Skeletal muscle tissue (tissue), 4 donors: ENCODE data around the gene YPEL5. TPM values are rescaled to one million over a fixed set of nuclear protein-coding genes. Genes with fewer than 3 reads are reported as not detected.

ENCODE experiments used
- H3K27ac ChIP-seq: one replicate; pipeline ENCODE4 v1.7.0; 2013; ENCODE audit warnings: mild to moderate bottlenecking, low read depth, low read length, inconsistent platforms
- H3K27me3 ChIP-seq, 3 donors: one replicate each; pipeline ENCODE4 v1.7.0; 2013; ENCODE audit warnings: low read length in 3 of 3; ENCODE audit not compliant: control insufficient read depth in 3 of 3, insufficient read depth in 3 of 3
- H3K36me3 ChIP-seq, 3 donors: one replicate each; pipeline ENCODE4 v1.7.0; 2013; ENCODE audit warnings: low read length in 3 of 3; ENCODE audit not compliant: control insufficient read depth in 3 of 3, insufficient read depth in 3 of 3
- H3K4me1 ChIP-seq, 3 donors: one replicate each; pipeline ENCODE4 v1.7.0; 2013; ENCODE audit warnings: low read length in 3 of 3, mild to moderate bottlenecking in 3 of 3; ENCODE audit not compliant: control insufficient read depth in 3 of 3, insufficient read depth in 3 of 3
- H3K4me3 ChIP-seq, 3 donors: one replicate each; pipeline ENCODE4 v1.7.0; 2013; ENCODE audit warnings: low read length in 3 of 3
- H3K9ac ChIP-seq, 3 donors: one replicate each; pipeline ENCODE4 v1.7.0; 2013; ENCODE audit warnings: low read length in 3 of 3, mild to moderate bottlenecking in 3 of 3, moderate library complexity in 2 of 3, low read depth in 1 of 3
- H3K9me3 ChIP-seq, 3 donors: one replicate each; pipeline ENCODE4 v1.7.0; 2013; ENCODE audit warnings: low read length in 3 of 3; ENCODE audit not compliant: control insufficient read depth in 3 of 3
- total RNA-seq: library from RNA; depleted of rRNA; stranded (reverse); fragments of >200 nt; gene quantifications from one replicate; pipeline ENCODE4 v1.2.3, GENCODE V29; 2014
- donor health status: Osteomylitis.

Gene YPEL5
- total RNA-seq, 1 donor from 2014 or later, result 64.7 TPM

- Histone ChIP-seq H3K9me3 (no peaks in the 10 kb centered on the region), H3K27ac (no peak overlapping the region), H3K9ac (no peak overlapping the region), H3K4me3 (no peak overlapping the region), H3K4me1 (no peaks in the 10 kb centered on the region), H3K27me3 (peaks cover 0 to 4% (median 0%) of the 10 kb centered on the region in 3 donors), H3K36me3 (no peaks in the 10 kb centered on the region)
Observed at GRCh38 chr2:30194421-30194820, 47.6 kb downstream of the YPEL5 start.

GRCh38 chr2:30195016-30195415 is 48.2 kb downstream of the YPEL5 start:
- no peak overlapping the region for H3K27ac ChIP-seq
- H3K27me3 ChIP-seq, result peaks cover 0 to 4% (median 0%) of the 10 kb centered on the region in 3 donors
- H3K9me3 ChIP-seq, result no peaks in the 10 kb centered on the region
- H3K36me3 ChIP-seq, result no peaks in the 10 kb centered on the region
- H3K9ac ChIP-seq, result no peak overlapping the region
- no peaks in the 10 kb centered on the region for H3K4me1 ChIP-seq
- H3K4me3 ChIP-seq, result no peak overlapping the region

GRCh38 chr2:30197570-30198192 is 50.9 kb downstream of the YPEL5 start:
- Histone ChIP-seq H3K36me3 (no peaks in the 10 kb centered on the region), H3K27me3 (peaks cover 0 to 4% (median 0%) of the 10 kb centered on the region in 3 donors), H3K4me3 (no peak overlapping the region), H3K9me3 (no peaks in the 10 kb centered on the region), H3K4me1 (peaks cover 0 to 2% (median 0%) of the 10 kb centered on the region in 3 donors), H3K27ac (no peak overlapping the region), H3K9ac (no peak overlapping the region)

- no peaks in the 10 kb centered on the region for H3K9me3 ChIP-seq
- H3K27ac ChIP-seq, result no peak overlapping the region
- no peak overlapping the region for H3K9ac ChIP-seq
- H3K4me1 ChIP-seq, result peaks cover 0 to 10% (median 4%) of the 10 kb centered on the region in 3 donors
- H3K36me3 ChIP-seq, result no peaks in the 10 kb centered on the region
- no peaks in the 10 kb centered on the region for H3K27me3 ChIP-seq
- H3K4me3 ChIP-seq, result no peak overlapping the region
Observed at GRCh38 chr2:30201990-30202389, 55.2 kb downstream of the YPEL5 start.

- H3K36me3 ChIP-seq, result no peaks in the 10 kb centered on the region
- H3K4me3 ChIP-seq, result no peak overlapping the region
- no peaks in the 10 kb centered on the region for H3K9me3 ChIP-seq
- H3K27me3 ChIP-seq, result no peaks in the 10 kb centered on the region
- no peak overlapping the region for H3K9ac ChIP-seq
- H3K27ac ChIP-seq, result no peak overlapping the region
- H3K4me1 ChIP-seq, result peaks cover 0 to 10% (median 4%) of the 10 kb centered on the region in 3 donors
Observed at GRCh38 chr2:30203156-30203555, 56.3 kb downstream of the YPEL5 start.

GRCh38 chr2:30204281-30204680 is 57.5 kb downstream of the YPEL5 start:
- H3K27ac ChIP-seq, result no peak overlapping the region
- H3K9ac ChIP-seq, result no peak overlapping the region
- H3K4me3 ChIP-seq, result no peak overlapping the region
- no peaks in the 10 kb centered on the region for H3K9me3 ChIP-seq
- H3K36me3 ChIP-seq, result no peaks in the 10 kb centered on the region
- H3K4me1 ChIP-seq, result peaks cover 4 to 10% (median 9%) of the 10 kb centered on the region in 3 donors
- no peaks in the 10 kb centered on the region for H3K27me3 ChIP-seq

GRCh38 chr2:30205456-30205855 is 58.6 kb downstream of the YPEL5 start:
- H3K9me3 ChIP-seq, result no peaks in the 10 kb centered on the region
- H3K4me1 ChIP-seq, result peaks cover 4 to 10% (median 9%) of the 10 kb centered on the region in 3 donors
- H3K9ac ChIP-seq, result no peak overlapping the region
- no peaks in the 10 kb centered on the region for H3K27me3 ChIP-seq
- no peaks in the 10 kb centered on the region for H3K36me3 ChIP-seq
- no peak overlapping the region for H3K4me3 ChIP-seq
- no peak overlapping the region for H3K27ac ChIP-seq

GRCh38 chr2:30206461-30207430 is 59.9 kb downstream of the YPEL5 start:
- Histone ChIP-seq H3K4me1 (peaks cover 4 to 10% (median 9%) of the 10 kb centered on the region in 3 donors), H3K27ac (no peak overlapping the region), H3K4me3 (no peak overlapping the region), H3K27me3 (no peaks in the 10 kb centered on the region), H3K9ac (no peak overlapping the region), H3K9me3 (no peaks in the 10 kb centered on the region), H3K36me3 (no peaks in the 10 kb centered on the region)

- Histone ChIP-seq H3K9me3 (no peaks in the 10 kb centered on the region), H3K27me3 (no peaks in the 10 kb centered on the region), H3K9ac (no peak overlapping the region), H3K36me3 (no peaks in the 10 kb centered on the region), H3K4me3 (no peak overlapping the region), H3K4me1 (peaks cover 4 to 9% (median 9%) of the 10 kb centered on the region in 3 donors), H3K27ac (no peak overlapping the region)
Observed at GRCh38 chr2:30208453-30208852, 61.6 kb downstream of the YPEL5 start.

- H3K36me3 ChIP-seq, result no peaks in the 10 kb centered on the region
- no peak overlapping the region for H3K4me3 ChIP-seq
- H3K27me3 ChIP-seq, result no peaks in the 10 kb centered on the region
- no peaks in the 10 kb centered on the region for H3K9me3 ChIP-seq
- no peak overlapping the region for H3K27ac ChIP-seq
- peaks cover 4 to 9% (median 8%) of the 10 kb centered on the region in 3 donors for H3K4me1 ChIP-seq
- no peak overlapping the region for H3K9ac ChIP-seq
Observed at GRCh38 chr2:30209227-30209626, 62.4 kb downstream of the YPEL5 start.
